ENCODE results near the gene ASTN1.
"Not testable (repeated sequence)": the region's sequence is repeated elsewhere in the genome, so short reads cannot be mapped to it uniquely, and the experiment has no call there.

ASTN1 gene

GRCh38 chr1:177077734-177078499, 86.6 kb downstream of the ASTN1 start:
- H4K20me1 ChIP-seq (ENCODE audit: insufficient read depth, low read length, poor library complexity, severe bottlenecking): no peaks in the 10 kb centered on the region
- H3K27me3 ChIP-seq (ENCODE audit: insufficient read depth, low read length, poor library complexity, severe bottlenecking): no peaks in the 10 kb centered on the region
- H2AFZ ChIP-seq (ENCODE audit: low read length): no peak overlapping the region
- H3K9ac ChIP-seq (ENCODE audit: low read depth, low read length, poor library complexity, severe bottlenecking): no peak overlapping the region
- H3K4me1 ChIP-seq (ENCODE audit: insufficient read depth, low read length, poor library complexity, severe bottlenecking): no peaks in the 10 kb centered on the region
- H3K9me2 ChIP-seq (replicated peaks; ENCODE audit: low read depth, low read length): no peaks in the 10 kb centered on the region
- no peaks in the 10 kb centered on the region for H3K79me2 ChIP-seq (ENCODE audit: insufficient read depth, low read length)
- no peaks in the 10 kb centered on the region for H3K36me3 ChIP-seq (ENCODE audit: insufficient read depth, low read length)
- no peaks in the 10 kb centered on the region for H3F3A ChIP-seq (ENCODE audit: low read depth)
- no peak overlapping the region for H3K4me2 ChIP-seq (ENCODE audit: low read depth, low read length, poor library complexity, severe bottlenecking)
- H3K9me3 ChIP-seq (ENCODE audit: insufficient read depth, low read depth, low read length): no peaks in the 10 kb centered on the region
- no peak overlapping the region for H3K4me3 ChIP-seq (ENCODE audit: low read length, poor library complexity, severe bottlenecking)
- no peak for TF ChIP-seq CTCF (conservative IDR thresholded peaks at IDR 0.05; ENCODE audit: low read length)
- no peak for TF ChIP-seq EZH2phosphoT487 (IDR thresholded peaks at IDR 0.05; ENCODE audit: borderline replicate concordance)

GRCh38 chr1:177077006-177077405, 87.5 kb downstream of the ASTN1 start:
- Histone ChIP-seq H3K27me3 (ENCODE audit: insufficient read depth, low read length, poor library complexity, severe bottlenecking) (no peaks in the 10 kb centered on the region), H3K4me3 (ENCODE audit: low read length, poor library complexity, severe bottlenecking) (no peak overlapping the region), H3K9ac (ENCODE audit: low read depth, low read length, poor library complexity, severe bottlenecking) (no peak overlapping the region), H3K9me3 (ENCODE audit: insufficient read depth, low read depth, low read length) (no peaks in the 10 kb centered on the region), H3F3A (ENCODE audit: low read depth) (no peaks in the 10 kb centered on the region), H3K9me2 (replicated peaks; ENCODE audit: low read depth, low read length) (no peaks in the 10 kb centered on the region), H3K4me1 (ENCODE audit: insufficient read depth, low read length, poor library complexity, severe bottlenecking) (no peaks in the 10 kb centered on the region), H2AFZ (ENCODE audit: low read length) (no peak overlapping the region), H3K36me3 (ENCODE audit: insufficient read depth, low read length) (no peaks in the 10 kb centered on the region), H4K20me1 (ENCODE audit: insufficient read depth, low read length, poor library complexity, severe bottlenecking) (no peaks in the 10 kb centered on the region), H3K4me2 (ENCODE audit: low read depth, low read length, poor library complexity, severe bottlenecking) (no peak overlapping the region), H3K79me2 (ENCODE audit: insufficient read depth, low read length) (no peaks in the 10 kb centered on the region)
- TF ChIP-seq EZH2phosphoT487 (IDR thresholded peaks at IDR 0.05; ENCODE audit: borderline replicate concordance) (no peak), CTCF (conservative IDR thresholded peaks at IDR 0.05; ENCODE audit: low read length) (no peak; the same call in 1 of the 2 replicates)

- H3K9me2 ChIP-seq (replicated peaks; ENCODE audit: low read depth, low read length); H3K4me3 ChIP-seq (ENCODE audit: low read length, poor library complexity, severe bottlenecking); H3K4me2 ChIP-seq (ENCODE audit: low read depth, low read length, poor library complexity, severe bottlenecking); H2AFZ ChIP-seq (ENCODE audit: low read length); H3K9me3 ChIP-seq (ENCODE audit: insufficient read depth, low read depth, low read length); H4K20me1 ChIP-seq (ENCODE audit: insufficient read depth, low read length, poor library complexity, severe bottlenecking); H3K4me1 ChIP-seq (ENCODE audit: insufficient read depth, low read length, poor library complexity, severe bottlenecking); H3K79me2 ChIP-seq (ENCODE audit: insufficient read depth, low read length); H3F3A ChIP-seq (ENCODE audit: low read depth); H3K27me3 ChIP-seq (ENCODE audit: insufficient read depth, low read length, poor library complexity, severe bottlenecking); H3K36me3 ChIP-seq (ENCODE audit: insufficient read depth, low read length); H3K9ac ChIP-seq (ENCODE audit: low read depth, low read length, poor library complexity, severe bottlenecking): not testable (repeated sequence)
Measured at GRCh38 chr1:177074811-177075210, 89.7 kb downstream of the ASTN1 start.

GRCh38 chr1:177069490-177069889, 95.0 kb downstream of the ASTN1 start:
- TF ChIP-seq CTCF (conservative IDR thresholded peaks at IDR 0.05; ENCODE audit: low read length) (no peak), EZH2phosphoT487 (IDR thresholded peaks at IDR 0.05; ENCODE audit: borderline replicate concordance) (no peak)
- H3K9ac ChIP-seq (ENCODE audit: low read depth, low read length, poor library complexity, severe bottlenecking): no peak overlapping the region
- H3K9me2 ChIP-seq (replicated peaks; ENCODE audit: low read depth, low read length): no peaks in the 10 kb centered on the region
- no peaks in the 10 kb centered on the region for H3K9me3 ChIP-seq (ENCODE audit: insufficient read depth, low read depth, low read length)
- H3K4me1 ChIP-seq (ENCODE audit: insufficient read depth, low read length, poor library complexity, severe bottlenecking): no peaks in the 10 kb centered on the region
- H3K27me3 ChIP-seq (ENCODE audit: insufficient read depth, low read length, poor library complexity, severe bottlenecking): no peaks in the 10 kb centered on the region
- no peak overlapping the region for H3K4me3 ChIP-seq (ENCODE audit: low read length, poor library complexity, severe bottlenecking)
- H3K4me2 ChIP-seq (ENCODE audit: low read depth, low read length, poor library complexity, severe bottlenecking): no peak overlapping the region
- H3F3A ChIP-seq (ENCODE audit: low read depth): no peaks in the 10 kb centered on the region
- H3K79me2 ChIP-seq (ENCODE audit: insufficient read depth, low read length): no peaks in the 10 kb centered on the region
- H2AFZ ChIP-seq (ENCODE audit: low read length): no peak overlapping the region
- H3K36me3 ChIP-seq (ENCODE audit: insufficient read depth, low read length): no peaks in the 10 kb centered on the region
- H4K20me1 ChIP-seq (ENCODE audit: insufficient read depth, low read length, poor library complexity, severe bottlenecking): no peaks in the 10 kb centered on the region

All from Loucy (cell line).